GM19099 (cell line): Measurements from ENCODE around the gene NPW.
A peak's percentile ranks its signal among the peaks of the same experiment; 100 is the strongest.

Experiments
- POLR2A ChIP-seq: IDR thresholded peaks from 3 replicates; pipeline ENCODE4 v1.6.1; 2011; ENCODE audit warnings: low read depth; ENCODE audit not compliant: insufficient read length; ENCODE audit errors: extremely low read depth

NPW gene

GRCh38 chr16:2003827-2004641, 15.6 kb upstream of the NPW start:
- TF ChIP-seq POLR2A = no peak

- no peak for TF ChIP-seq POLR2A
Measured at GRCh38 chr16:2004795-2005517, 14.6 kb upstream of the NPW start.

- no peak for TF ChIP-seq POLR2A
Measured at GRCh38 chr16:2005646-2006045, 13.9 kb upstream of the NPW start.

- TF ChIP-seq POLR2A = no peak
Measured at GRCh38 chr16:2006317-2006716, 13.3 kb upstream of the NPW start.

- TF ChIP-seq POLR2A = no peak
Measured at GRCh38 chr16:2007081-2007836, 12.3 kb upstream of the NPW start.

- TF ChIP-seq POLR2A = no peak
Measured at GRCh38 chr16:2008009-2008526, 11.5 kb upstream of the NPW start.

GRCh38 chr16:2008631-2009163, 10.9 kb upstream of the NPW start:
- TF ChIP-seq POLR2A = no peak

GRCh38 chr16:2009164-2009711, 10.3 kb upstream of the NPW start:
- no peak for TF ChIP-seq POLR2A

- peak; percentile 96 for TF ChIP-seq POLR2A
Measured at GRCh38 chr16:2009791-2010510, 9.6 kb upstream of the NPW start, which contains the start of gene ZNF598. Gene ZNF598, minus strand, starts transcription at chr16:2009821.

- no peak for TF ChIP-seq POLR2A
Measured at GRCh38 chr16:2013527-2013926, 6.1 kb upstream of the NPW start.

- TF ChIP-seq POLR2A = no peak
Measured at GRCh38 chr16:2015117-2015946, 4.3 kb upstream of the NPW start.

GRCh38 chr16:2015947-2016208, 3.7 kb upstream of the NPW start:
- no peak for TF ChIP-seq POLR2A

GRCh38 chr16:2016407-2016922, 3.1 kb upstream of the NPW start:
- TF ChIP-seq POLR2A = no peak
